Tibial nerve (tissue), 4 donors: ENCODE data around the gene HAUS5.

ENCODE experiments used
- EP300 ChIP-seq, 2 donors: sonication (generic); formaldehyde crosslinking; IDR thresholded peaks; one replicate each; pipeline ENCODE4 v1.6.1; 2017; ENCODE audit warnings: antibody characterized with exemption in 2 of 2, mild to moderate bottlenecking in 1 of 2
- TF ChIP-seq, protein P1 (sequence below), 5 experiments: fragments of 200-600 bp in 3 of 5; fragments of 450-650 bp in 2 of 5; sonication (generic) in 3 of 5; IDR thresholded peaks; one replicate each; pipeline ENCODE4 v1.5.1; 2016 to 2019; ENCODE audit warnings: antibody characterized with exemption in 5 of 5, mild to moderate bottlenecking in 3 of 5, moderate library complexity in 2 of 5

DNA sequence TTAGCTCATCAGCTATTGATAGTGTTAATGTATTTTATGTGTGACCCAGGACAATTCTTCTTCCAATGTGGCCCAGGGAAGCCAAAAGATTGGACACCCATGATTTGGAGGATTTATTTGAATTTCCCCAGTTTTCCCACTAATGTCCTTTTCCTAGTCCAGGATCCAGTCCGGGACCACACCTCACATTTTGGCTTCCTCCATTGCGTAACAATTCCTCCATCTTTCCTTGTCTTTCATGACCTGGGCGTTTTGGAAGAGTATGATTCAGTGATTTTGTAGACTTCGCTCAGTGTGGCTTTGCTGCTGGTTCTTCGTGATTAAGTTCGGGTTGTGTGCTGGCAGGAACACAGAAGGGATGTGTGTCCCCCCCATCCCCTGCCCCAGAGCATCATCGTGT is 45.8 kb upstream of the HAUS5 start:
- TF ChIP-seq, protein P1, sequence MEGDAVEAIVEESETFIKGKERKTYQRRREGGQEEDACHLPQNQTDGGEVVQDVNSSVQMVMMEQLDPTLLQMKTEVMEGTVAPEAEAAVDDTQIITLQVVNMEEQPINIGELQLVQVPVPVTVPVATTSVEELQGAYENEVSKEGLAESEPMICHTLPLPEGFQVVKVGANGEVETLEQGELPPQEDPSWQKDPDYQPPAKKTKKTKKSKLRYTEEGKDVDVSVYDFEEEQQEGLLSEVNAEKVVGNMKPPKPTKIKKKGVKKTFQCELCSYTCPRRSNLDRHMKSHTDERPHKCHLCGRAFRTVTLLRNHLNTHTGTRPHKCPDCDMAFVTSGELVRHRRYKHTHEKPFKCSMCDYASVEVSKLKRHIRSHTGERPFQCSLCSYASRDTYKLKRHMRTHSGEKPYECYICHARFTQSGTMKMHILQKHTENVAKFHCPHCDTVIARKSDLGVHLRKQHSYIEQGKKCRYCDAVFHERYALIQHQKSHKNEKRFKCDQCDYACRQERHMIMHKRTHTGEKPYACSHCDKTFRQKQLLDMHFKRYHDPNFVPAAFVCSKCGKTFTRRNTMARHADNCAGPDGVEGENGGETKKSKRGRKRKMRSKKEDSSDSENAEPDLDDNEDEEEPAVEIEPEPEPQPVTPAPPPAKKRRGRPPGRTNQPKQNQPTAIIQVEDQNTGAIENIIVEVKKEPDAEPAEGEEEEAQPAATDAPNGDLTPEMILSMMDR (IDR thresholded peaks at IDR 0.05): no peak
- no peak for TF ChIP-seq EP300 (IDR thresholded peaks at IDR 0.05)
